ENCODE measurements around the gene ASAP3.
A peak's percentile ranks its signal among the peaks of the same experiment; 100 is the strongest.
"Not testable (repeated sequence)": the region's sequence is repeated elsewhere in the genome, so short reads cannot be mapped to it uniquely, and the experiment has no call there.

The ASAP3 gene

GRCh38 chr1:23515905-23516304 lies 31.9 kb upstream of the ASAP3 start:
- no peak for DNase-seq (ENCODE audit: extremely low read depth in 1 of 2, low read depth in 1 of 2)

- DNase-seq (ENCODE audit: extremely low read depth in 1 of 2, low read depth in 1 of 2) = no peak
Measured at GRCh38 chr1:23514111-23514679, 30.2 kb upstream of the ASAP3 start.

- no peak for DNase-seq (ENCODE audit: extremely low read depth in 1 of 2, low read depth in 1 of 2)
Measured at GRCh38 chr1:23509896-23510295, 25.9 kb upstream of the ASAP3 start.

GRCh38 chr1:23506376-23507107 lies 22.6 kb upstream of the ASAP3 start:
- no peak for DNase-seq (ENCODE audit: extremely low read depth in 1 of 2, low read depth in 1 of 2)

- no peak for DNase-seq (ENCODE audit: extremely low read depth in 1 of 2, low read depth in 1 of 2)
Measured at GRCh38 chr1:23505851-23506250, 21.9 kb upstream of the ASAP3 start.

- not testable (repeated sequence) for DNase-seq (ENCODE audit: extremely low read depth in 1 of 2, low read depth in 1 of 2)
Measured at GRCh38 chr1:23504156-23504555, 20.2 kb upstream of the ASAP3 start.

- no peak for DNase-seq (ENCODE audit: extremely low read depth in 1 of 2, low read depth in 1 of 2)
Measured at GRCh38 chr1:23502951-23503350, 19.0 kb upstream of the ASAP3 start.

- no peak for DNase-seq (ENCODE audit: extremely low read depth in 1 of 2, low read depth in 1 of 2)
Measured at GRCh38 chr1:23500466-23500865, 16.5 kb upstream of the ASAP3 start.

GRCh38 chr1:23497777-23498439 lies 13.9 kb upstream of the ASAP3 start:
- no peak for DNase-seq (ENCODE audit: extremely low read depth in 1 of 2, low read depth in 1 of 2)

GRCh38 chr1:23496490-23497181 lies 12.7 kb upstream of the ASAP3 start:
- no peak for DNase-seq (ENCODE audit: extremely low read depth in 1 of 2, low read depth in 1 of 2)

GRCh38 chr1:23494836-23495235 lies 10.9 kb upstream of the ASAP3 start:
- not testable (repeated sequence) for DNase-seq (ENCODE audit: extremely low read depth in 1 of 2, low read depth in 1 of 2)

- DNase-seq (ENCODE audit: extremely low read depth in 1 of 2, low read depth in 1 of 2) = not testable (repeated sequence)
Measured at GRCh38 chr1:23492776-23493175, 8.8 kb upstream of the ASAP3 start.

GRCh38 chr1:23492132-23492720 lies 8.2 kb upstream of the ASAP3 start:
- DNase-seq (ENCODE audit: extremely low read depth in 1 of 2, low read depth in 1 of 2) = no peak

GRCh38 chr1:23489842-23490241 lies 5.9 kb upstream of the ASAP3 start:
- DNase-seq (ENCODE audit: extremely low read depth in 1 of 2, low read depth in 1 of 2) = no peak

GRCh38 chr1:23485002-23485332 lies 988 bp upstream of the ASAP3 start:
- DNase-seq (ENCODE audit: extremely low read depth in 1 of 2, low read depth in 1 of 2) = no peak

GRCh38 chr1:23484253-23485001 lies 448 bp upstream of the ASAP3 start:
- peak; percentile 65 to 83 for DNase-seq (ENCODE audit: extremely low read depth in 1 of 2, low read depth in 1 of 2)

- no peak for DNase-seq (ENCODE audit: extremely low read depth in 1 of 2, low read depth in 1 of 2)
Measured at GRCh38 chr1:23481904-23482303, 2.1 kb downstream of the ASAP3 start.

- no peak for DNase-seq (ENCODE audit: extremely low read depth in 1 of 2, low read depth in 1 of 2)
Measured at GRCh38 chr1:23481026-23481597, 2.9 kb downstream of the ASAP3 start.

- no peak for DNase-seq (ENCODE audit: extremely low read depth in 1 of 2, low read depth in 1 of 2)
Measured at GRCh38 chr1:23480187-23481025, 3.6 kb downstream of the ASAP3 start.

GRCh38 chr1:23479666-23479941 lies 4.4 kb downstream of the ASAP3 start:
- DNase-seq (ENCODE audit: extremely low read depth in 1 of 2, low read depth in 1 of 2) = no peak
